ENCODE measurements around the gene C8G.

Gene C8G

DNA sequence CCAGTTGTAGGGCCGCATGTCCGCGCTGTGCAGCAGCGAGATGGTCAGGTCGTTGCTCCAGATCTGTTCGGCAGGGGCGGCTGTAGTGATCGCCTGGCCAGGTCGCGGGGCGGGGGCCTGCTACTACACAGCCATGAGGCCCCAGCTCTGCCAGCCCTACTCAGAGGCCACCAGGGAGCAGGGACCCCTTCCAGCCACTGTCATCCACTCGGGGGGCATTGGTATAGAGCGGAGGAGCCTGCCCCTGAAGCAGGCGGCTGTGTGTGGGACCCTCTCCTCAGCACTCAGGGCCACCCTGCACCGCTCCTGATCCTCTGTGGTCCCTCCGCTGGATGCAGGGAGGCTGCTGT, 2.2 kb upstream of the C8G start:
- DNase-seq: no peak

DNA sequence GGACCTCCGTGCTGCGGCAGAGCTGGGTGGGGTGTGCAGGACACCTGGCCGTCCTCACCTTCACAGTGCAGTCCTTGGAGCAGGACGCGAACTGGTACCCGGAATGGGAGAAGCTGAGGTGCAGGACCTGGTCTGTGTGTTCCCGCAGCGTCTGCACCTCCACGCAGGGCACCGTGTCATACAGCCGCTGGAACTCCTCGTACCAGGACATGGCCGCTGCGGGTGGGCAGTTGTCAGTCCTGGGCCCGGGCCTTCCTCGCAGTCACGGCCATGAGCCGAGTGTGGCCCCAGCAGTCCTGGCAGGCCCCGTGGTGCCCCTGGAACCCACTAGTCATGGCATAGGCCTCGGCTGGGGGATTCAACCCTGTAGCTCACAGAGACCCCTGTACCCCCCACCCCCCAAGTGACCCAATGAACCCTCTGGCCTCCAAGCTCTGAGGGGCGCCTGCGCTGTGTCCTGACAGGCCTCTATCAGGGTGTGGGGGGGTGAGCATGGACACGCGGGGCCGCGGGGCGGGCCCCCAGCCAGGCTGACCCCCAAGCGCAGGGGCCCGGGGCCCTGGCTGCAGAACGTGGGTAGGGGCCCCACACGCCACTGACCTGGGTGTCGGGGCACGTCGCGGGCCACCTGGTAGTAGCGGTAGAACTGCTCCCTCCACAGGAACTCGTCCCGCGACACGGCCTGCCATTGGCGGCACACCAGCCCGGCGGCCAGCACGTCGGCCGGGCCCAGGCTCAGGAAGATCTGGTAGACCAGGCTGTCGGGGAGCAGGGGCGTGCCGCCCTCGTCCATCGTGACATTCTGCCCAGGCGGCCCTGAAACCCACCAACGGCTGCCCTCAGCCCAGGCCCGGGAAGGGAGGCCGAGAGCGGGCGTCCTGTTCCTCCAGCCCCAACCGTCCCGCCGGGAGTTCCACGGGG, 1.5 kb upstream of the C8G start:
- DNase-seq: peak in 1 of 2 donors; percentile 31

DNA sequence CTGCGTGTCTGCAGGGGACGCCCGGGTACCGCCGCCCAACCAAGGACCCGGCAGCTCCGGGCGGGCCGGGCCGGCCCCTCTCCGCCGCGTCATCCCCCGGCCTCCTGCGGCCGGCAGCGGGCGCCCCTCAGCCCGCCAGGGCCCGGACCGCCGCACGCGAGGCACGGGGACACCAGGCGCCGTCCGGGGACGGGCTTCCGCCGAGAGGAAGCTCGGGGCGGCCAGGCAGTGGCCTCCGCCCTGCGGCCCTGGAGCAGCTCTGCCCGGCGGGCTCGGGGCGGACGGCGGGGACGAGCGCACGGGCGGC, 878 bp upstream of the C8G start:
- DNase-seq: no peak

DNA sequence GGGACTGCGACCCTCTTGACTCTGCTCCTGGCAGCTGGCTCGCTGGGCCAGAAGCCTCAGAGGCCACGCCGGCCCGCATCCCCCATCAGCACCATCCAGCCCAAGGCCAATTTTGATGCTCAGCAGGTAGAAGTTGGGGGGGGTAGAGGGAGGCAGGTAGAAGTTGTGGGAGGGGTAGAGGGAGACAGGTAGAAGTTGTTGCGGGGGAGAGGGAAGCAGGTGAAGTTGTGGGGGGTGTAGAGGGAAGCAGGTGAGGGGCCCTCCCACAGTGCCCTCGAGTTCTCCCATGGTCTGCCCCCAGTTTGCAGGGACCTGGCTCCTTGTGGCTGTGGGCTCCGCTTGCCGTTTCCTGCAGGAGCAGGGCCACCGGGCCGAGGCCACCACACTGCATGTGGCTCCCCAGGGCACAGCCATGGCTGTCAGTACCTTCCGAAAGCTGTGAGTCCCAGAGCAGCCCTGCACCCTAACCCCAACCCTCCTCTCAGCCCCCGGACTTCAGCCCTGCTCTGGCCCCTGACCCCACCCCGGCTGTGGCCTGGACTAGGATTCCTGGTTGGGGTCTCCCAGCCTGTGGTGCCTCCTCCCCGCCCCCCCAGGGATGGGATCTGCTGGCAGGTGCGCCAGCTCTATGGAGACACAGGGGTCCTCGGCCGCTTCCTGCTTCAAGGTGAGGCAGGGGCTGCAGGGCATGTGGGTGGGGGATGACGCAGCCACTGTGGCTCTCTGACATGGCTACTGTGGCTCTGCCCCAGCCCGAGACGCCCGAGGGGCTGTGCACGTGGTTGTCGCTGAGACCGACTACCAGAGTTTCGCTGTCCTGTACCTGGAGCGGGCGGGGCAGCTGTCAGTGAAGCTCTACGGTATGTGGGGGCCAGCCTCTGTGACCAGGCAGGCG, 537 bp downstream of the C8G start:
- no peak for DNase-seq

DNA sequence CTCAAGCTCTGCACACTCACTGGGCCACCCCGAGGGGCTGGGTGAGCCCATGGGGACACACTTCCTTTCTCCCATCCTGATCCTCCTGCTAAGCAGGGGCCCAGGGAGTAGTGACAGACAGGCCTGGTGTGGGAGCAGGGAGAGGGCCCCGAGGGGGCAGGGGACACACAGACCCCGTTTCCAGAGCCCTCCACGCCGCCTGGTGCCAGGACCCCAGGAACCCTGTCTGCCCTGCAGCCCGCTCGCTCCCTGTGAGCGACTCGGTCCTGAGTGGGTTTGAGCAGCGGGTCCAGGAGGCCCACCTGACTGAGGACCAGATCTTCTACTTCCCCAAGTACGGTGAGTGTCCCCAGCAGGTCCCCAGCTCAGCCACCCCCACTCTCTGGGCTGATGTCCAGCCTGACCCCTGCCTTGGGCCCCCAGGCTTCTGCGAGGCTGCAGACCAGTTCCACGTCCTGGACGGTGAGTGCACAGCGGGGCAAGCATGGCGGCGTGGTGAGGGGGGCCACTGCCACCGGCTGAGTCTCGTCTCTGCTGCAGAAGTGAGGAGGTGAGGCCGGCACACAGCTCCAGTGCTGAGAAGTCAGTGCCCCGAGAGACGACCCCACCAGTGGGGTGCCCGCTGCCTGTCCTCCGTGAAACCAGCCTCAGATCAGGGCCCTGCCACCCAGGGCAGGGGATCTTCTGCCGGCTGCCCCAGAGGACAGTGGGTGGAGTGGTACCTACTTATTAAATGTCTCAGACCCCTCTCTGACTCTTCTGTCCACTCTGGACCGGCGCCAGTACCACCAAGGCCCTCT, 1.4 kb downstream of the C8G start:
- DNase-seq: no peak

DNA sequence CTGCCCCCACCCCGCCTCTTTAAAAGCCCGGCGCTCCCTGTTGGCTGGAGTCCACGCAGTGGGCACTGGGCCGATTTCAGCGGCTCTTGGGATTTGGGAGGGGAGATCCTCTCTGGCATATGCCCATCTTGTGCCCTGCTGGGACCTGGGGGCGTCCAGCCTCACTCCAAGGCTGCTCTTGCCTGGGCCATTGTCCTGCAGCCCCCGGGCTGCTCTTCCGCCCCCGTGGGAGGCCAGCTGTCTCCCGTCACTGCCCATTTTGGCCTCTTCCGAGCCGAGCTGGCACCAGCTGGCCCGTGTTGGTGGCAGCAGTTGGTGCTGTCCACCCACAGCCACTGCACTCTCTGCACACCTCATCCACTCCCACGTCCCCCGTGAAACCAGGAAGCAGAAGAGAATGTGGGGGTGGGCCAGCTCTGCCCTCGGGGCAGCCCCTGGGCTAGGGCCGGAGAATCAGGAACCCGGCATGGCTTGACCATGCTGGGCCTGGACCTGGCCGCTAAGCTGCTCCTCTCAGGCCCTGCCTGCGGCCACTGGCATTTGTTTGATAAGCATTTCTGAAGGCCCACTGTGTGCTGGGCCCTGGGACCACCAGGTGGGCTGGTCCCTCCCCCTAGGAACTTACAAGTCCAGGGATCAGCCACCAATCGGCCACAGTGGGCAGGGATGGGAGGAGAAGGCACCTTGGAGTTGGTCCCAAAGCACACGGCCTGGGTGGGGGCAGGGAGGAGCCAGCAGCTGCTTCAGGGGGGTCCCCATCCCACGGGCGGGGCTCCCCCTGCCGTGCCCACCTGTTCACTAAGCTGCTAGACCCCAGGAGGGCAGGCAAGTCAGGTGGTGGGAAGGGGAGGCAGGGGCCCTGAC, 2.2 kb downstream of the C8G start:
- DNase-seq: no peak

DNA sequence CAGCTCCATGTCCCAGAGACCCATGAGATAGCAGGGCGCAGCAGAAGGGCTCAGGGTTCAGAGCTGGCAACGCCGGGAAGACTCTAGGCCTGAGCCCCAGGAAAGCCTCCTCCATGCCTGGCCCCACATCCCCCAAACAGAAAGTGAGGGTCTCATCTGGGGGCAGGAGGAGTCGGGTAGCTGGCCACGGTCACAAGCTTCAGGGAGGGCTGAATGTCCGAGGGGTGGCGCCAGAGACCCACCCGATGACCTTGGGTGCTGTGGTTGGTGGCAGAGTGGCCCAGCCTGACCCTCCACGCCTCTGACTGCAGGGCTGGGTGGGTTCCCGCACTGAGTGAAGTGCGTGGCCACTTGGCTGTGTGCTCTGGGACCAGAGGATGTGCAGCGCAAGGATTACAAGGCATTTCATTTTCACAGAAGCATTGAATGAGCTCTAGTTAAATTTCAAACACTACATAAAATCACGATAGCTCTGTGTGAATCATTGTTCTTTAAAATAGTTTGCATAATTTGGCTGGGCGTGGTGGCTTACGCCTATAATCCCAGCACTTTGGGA, 3.0 kb downstream of the C8G start:
- DNase-seq: peak in 1 of 2 donors; percentile 36

DNA sequence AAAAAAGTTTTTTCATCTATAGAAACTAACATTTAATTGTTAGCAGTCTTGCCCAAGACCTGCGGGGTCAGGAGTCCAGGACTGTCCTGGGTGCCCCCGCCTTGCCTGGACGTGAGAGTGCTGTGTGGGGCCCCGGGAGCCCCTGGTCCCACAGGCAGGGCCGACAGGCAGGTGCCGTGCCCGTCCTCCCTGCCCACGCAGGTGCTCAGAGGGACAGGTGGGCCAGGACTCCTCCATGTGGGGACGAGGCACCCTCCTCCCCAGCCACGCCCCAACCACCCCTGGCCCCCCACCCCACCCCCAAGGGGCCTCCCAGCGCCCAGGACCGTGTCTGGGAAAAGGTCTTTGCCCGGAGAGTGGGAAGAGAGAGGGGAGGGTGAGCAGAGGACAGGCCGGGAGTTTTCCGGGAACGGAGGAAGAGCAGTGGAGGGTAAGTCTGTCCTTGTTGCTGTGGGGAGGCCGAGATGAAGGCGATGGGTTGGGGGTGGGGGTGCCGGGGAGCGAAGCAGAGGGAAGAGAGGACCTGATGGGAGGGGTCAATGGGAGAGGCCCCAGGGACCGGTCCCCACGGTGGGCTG, 4.3 kb downstream of the C8G start:
- DNase-seq: no peak

DNA sequence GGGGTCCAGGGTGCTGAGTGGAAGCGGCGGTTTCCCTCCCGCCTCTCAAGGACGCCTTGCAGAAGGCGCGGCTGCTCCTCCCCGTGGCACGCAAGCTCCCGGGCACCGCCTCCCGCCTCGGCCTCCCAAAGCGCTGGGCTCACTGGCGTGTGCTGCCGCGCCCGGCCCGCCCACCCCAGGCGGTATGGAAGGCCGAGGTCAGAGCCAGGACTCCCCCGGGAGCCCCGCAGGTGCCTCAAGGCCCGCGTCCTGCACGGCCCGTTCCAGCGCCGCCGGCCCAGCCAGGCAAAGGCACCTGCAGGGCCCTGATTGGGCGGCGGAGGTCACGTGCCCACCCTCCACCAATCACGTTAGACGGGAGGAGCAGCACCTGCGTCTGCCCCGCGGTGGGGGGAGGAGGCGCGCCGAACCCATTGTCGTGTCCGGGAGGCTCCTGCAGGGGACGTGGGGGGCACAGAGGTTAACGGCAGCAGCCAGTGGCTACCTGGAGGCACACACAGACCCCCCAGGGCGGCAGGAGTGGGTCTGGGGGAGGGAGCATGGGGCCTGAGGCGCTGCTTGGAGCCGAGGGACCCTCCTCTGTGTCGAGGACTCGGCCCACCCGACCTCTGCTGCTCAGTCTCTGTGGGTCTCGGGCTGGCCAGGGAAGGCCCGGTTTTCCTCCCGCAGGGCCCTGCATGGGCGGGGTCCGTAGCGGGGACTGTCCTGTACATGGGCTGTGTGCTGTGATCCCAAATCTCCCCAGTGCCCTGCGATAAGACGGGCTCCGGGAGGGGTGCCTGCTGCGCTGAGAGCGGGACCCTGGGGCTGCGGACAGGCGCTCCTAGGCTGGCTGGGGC, 5.0 kb downstream of the C8G start:
- DNase-seq: peak; percentile 95 to 97

DNA sequence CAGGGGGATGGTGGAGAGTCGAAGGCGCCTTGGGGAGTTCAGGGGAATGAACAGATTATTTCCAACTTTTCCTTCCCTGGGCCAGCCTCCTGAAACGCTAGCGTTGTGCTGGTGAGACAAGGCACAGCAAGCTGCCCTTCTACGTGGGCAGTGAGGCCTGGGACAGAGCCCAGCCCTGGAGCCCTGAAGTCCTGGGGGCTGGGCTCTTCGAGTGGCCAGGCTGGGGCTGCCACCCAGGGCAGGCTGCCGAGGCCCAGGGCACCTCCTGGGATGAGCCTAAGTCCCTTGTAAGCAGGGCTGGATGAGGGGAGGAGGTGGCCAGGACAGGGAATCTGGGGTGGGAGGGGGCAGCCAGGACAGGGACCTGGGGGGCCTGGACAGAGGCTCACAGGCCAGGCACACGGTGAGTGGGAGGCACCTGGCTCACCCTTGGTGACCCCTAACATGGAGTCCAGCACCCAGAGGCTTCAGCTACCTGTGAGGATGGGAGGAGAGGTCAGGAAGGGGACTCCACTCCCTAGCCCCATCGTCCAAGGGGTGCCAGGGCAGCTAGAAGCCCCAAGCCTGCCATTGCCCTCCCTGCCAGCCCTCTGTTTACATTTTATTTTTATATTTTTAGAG, 5.7 kb downstream of the C8G start:
- DNase-seq: no peak

DNA sequence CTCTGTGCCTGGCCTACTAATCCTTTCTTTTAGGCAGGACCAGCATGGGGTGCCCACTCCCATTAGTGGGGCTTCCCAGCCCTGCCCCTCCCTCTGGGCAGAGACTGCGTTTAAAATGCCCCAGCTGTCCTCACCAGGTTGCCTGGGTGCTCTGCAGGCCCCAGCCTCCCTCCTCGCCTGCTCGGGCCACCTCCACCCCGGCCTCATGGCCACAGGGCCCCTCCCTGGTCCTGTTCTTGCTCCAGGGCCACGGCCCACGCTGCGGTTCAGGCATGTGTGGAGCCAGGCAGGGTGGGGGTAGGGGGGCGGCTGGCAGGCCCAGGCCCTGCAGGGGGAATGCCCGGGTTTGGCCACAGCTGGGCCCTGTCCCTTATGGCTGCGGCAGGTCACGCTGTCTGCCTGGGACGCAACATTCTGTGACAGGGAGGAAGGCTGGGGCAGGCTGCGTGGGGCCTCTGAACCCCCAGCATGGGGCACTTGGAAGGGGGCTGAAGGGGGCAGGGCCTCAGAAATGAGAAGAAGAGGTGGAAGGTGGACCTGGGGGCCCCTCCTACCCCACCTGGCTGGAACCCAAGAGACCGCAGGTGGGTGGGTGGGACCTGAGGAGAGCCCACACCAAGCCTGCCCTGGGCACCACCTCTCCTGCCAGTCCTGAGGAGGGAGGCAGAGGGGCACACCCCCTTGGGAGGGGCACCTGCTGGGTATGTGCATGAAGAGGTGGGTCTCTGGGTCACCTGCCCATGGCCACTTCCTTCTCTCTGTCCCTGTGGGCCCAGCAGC, 6.7 kb downstream of the C8G start, which contains the start of gene LCN12:
Gene LCN12, plus strand, starts transcription at position 733 of the 780 bp plus-strand sequence. CDS start 55 bp downstream, outside the sequence.
- DNase-seq: no peak

DNA sequence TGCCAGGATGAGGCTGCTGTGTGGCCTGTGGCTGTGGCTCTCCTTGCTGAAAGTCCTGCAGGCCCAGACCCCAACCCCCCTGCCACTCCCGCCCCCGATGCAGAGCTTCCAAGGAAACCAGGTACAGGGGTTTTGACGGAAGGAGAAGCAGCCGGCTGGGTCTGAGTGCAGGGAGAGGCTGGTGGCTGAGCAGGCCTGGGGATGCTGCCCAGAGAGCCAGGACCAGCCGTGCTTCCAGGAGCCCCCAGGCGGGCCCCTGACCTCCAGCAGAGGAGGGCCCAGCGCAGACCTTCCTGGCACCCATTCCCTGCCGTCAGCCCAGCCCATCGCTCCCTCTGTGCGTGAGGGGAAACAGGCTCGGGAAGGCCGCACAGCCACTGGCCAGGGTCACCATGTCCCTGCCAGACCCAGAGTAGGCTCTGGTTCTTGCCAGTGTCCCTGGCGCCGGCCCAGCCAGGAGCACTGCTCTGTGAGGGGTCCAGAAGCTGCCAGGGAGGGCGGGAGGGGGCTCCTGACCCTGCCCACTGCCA, 7.3 kb downstream of the C8G start:
- DNase-seq: no peak

DNA sequence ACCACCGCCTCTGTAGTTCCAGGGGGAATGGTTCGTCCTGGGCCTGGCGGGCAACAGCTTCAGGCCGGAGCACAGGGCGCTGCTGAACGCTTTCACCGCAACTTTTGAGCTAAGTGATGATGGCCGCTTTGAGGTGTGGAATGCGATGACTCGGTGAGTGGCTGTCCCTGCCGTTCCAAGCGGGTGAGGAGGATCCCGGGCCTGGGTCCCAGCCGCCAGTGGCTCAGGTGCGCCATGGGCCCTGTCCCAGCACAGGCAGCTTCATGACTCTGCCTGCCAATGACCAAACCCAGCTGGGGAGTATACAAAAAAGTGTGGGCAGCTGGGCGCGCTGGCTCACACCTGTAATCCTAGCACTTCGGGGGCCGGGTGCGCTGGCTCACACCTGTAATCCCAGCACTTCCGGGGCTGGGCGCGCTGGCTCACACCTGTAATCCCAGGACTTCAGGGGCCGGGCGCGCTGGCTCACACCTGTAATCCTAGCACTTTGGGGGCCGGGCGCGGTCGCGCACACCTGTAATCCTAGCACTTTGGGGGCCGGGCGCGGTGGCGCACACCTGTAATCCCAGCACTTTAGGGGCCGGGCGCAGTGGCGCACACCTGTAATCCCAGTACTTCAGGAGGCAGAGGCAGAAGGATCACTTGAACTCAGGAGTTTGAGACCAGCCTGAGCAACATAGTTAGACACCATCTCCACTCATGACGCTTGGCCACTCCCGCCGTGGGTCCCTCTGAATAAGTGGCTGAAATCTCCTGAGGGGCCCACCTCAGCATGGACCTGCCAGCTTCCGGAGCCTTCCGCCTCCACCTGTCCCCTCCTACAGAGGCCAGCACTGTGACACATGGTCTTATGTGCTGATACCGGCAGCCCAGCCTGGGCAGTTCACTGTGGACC, 8.1 kb downstream of the C8G start:
- no peak for DNase-seq

DNA sequence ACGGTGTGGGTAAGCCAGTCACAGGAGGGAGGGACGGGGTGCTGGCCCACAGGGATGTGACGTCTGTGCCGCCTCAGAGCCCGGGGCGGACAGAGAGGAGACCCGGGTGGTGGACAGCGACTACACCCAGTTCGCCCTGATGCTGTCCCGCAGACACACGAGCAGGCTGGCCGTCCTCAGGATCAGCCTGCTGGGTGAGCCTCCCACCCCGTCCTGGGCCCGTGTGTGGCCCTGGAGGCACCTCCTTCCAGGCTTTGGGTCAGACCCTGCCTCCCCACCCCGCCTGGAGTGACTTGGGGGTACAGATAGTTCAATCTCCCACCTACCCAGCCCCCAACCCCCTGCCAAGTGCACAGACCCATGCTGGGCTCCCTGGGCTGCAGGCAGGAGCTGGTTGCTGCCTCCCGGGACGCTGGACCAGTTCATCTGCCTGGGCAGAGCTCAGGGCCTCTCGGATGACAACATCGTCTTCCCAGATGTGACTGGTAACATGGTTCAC, 8.8 kb downstream of the C8G start:
- no peak for DNase-seq

DNA sequence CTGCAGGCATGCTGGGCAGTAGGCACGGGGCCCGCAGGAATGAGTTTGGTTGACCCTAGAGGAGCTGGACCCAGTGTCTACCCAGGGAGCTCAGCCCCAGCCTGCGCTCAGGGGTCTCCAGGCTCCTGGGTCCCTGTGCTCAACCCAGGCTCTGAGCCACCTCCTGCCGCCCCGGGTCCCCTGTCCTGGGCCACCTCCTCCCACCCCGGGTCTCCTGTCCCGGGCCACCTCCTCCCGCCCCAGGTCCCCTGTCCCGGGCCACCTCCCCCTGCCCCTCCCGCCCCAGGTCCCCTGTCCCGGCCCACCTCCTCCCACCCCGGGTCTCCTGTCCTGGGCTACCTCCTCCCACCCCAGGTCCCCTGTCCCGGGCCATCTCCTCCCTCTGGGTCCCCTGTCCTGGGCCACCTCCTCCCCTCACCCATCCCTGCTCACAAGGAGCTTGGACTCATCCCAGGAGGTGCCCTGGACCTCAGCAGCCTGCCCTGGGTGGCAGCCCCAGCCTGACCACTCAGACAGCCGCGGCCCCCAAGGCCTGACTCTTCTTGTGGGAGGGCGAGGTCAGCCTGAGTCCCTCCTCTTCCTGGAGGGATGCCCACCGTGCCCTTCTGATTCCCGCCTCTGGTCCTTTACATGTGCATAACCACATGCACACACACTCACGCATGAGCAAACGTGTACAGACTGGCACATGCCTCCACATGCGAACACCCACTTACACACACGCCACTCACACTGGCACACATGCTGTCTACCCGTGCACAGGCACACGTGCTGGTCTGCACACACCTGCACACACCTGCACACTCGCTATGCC, 9.4 kb downstream of the C8G start:
- DNase-seq: no peak

DNA sequence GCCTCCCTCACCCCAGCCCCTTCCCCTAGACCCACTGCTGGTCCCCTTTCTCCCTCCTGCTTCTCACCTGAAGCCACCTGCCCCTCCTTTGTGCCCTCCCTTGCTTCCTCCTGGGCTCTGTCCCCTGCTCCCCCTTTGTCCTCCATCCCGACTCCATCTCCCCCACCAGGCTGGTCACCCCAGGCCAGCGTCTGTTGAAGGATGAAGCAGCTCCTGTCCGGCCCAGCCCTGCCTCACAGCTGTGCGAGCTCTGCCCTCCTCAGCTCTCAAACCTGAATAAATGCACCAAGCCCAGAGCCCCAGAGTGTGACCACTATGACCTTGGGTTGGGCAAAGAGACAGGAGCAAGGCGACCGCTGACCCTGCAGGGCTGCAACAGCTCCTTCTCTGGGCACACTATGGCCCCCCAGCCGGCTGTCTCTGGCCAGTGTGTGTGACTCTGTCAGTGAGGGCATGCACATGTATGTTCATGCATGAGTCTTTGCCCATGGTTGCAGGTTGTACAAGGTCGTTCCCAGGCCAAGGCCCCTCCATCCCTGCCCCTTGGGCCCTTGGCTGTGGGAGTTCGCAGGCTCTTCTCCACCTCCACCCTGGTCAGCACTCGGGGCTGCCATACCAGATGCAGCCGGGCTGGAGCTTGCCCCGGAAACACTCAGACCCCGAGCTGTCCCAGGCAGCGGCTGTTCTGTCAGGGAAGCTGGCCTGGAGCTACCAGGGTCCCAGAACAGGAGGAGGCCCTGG, 10.3 kb downstream of the C8G start:
- no peak for DNase-seq
